Hematopoietic multipotent progenitor cell treated with erythropoietin and hydrocortisone succinate and interleukin-3 and kit ligand, for 17 days (in vitro differentiated cells): ENCODE measurements around the gene CCM2.
A peak's percentile ranks its signal among the peaks of the same experiment; 100 is the strongest.

Experiments used
- DNase-seq: peaks from one replicate; pipeline ENCODE4 v3.0.0-alpha.2; 2015; ENCODE audit warnings: low spot score

CCM2 gene

GRCh38 chr7:45067582-45067981 is 67.6 kb downstream of the CCM2 start:
- no peak for DNase-seq

GRCh38 chr7:45068236-45069023 is 68.4 kb downstream of the CCM2 start:
- peak; percentile 21 for DNase-seq

- DNase-seq = no peak
Measured at GRCh38 chr7:45069444-45070253, 69.6 kb downstream of the CCM2 start.

DNA sequence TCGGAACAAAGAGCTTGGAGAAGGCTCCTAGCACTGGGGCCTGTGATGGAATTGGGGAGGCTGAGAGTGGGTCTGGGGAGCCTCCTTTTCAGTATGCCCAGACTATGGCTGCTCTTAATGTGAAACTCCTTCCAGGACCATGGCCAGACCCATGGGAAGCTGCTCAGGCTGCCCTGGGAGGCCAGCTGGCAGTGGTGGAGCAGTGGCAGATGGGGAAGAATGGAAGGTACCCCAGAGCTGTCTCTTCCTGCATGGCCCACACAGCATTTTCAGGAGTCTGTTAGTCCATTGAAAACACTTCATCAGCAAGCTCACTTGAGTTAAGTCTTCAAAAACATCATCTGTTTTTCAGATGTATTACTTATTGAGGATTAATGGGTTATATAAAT is 70.2 kb downstream of the CCM2 start:
- no peak for DNase-seq

DNA sequence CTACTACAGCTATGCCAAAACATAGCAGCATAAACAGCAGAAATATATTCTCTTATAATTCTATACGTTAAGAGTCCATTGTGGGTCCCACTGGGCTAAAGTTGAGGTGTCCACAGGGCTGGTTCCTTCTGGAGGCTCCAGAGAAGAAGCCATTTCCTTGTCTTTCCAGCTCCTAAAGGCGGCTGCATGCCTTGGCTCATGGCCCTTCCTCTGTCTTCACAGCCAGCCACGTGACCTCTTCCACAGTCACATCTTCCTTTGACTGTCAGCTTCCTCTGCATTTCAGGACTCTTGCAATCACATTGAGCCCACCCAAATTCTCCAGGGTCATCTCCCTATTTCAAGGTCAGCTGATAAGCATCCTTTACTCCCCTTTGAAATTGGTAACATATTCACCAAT is 71.5 kb downstream of the CCM2 start:
- DNase-seq = no peak

GRCh38 chr7:45072131-45073030 is 72.4 kb downstream of the CCM2 start:
- DNase-seq = no peak

GRCh38 chr7:45073031-45073785 is 73.2 kb downstream of the CCM2 start:
- DNase-seq = no peak

- DNase-seq = no peak
Measured at GRCh38 chr7:45073786-45074527, 74.0 kb downstream of the CCM2 start.

- no peak for DNase-seq
Measured at GRCh38 chr7:45074528-45075354, 74.7 kb downstream of the CCM2 start.

- DNase-seq = no peak
Measured at GRCh38 chr7:45075355-45075644, 75.3 kb downstream of the CCM2 start.

GRCh38 chr7:45075871-45076796 is 76.1 kb downstream of the CCM2 start:
- no peak for DNase-seq

DNA sequence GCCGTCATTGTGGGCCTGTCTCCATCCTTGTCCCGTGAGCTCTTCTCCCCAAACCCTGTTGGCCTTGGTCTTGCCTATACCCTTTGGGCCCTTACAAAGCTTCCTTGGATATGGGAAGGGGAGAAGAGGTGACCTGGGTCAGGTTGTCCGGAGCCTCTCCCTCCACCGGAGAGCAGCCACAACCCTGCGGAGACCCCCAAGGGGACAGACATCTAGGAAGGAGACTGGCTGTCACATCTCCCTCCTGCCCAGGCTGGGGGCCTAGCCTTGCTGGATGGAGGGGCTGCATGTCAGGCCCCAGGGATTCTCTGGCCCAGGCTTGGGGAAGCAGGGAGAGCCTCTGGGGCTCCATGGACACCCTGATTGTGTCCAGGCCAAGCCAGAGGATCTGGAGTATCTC is 76.9 kb downstream of the CCM2 start:
- DNase-seq = no peak

DNA sequence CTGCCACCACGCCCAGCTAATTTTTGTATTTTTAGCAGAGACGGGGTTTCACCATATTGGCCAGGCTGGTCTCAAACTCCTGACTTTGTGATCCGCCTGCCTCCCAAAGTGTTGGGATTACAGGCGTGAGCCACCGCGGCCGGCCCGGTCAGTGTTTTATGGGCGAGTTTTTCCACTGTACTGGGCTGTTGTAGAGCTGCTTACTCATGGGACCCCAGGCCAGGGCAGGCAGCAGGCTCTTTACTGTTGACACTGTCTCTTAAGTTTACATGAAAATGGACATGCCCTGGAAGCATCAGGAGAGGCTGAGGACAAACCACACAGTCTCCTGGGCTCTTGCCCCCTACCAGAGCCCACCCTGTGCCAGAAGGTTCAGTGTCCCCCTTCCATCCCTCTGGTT is 77.6 kb downstream of the CCM2 start:
- no peak for DNase-seq

DNA sequence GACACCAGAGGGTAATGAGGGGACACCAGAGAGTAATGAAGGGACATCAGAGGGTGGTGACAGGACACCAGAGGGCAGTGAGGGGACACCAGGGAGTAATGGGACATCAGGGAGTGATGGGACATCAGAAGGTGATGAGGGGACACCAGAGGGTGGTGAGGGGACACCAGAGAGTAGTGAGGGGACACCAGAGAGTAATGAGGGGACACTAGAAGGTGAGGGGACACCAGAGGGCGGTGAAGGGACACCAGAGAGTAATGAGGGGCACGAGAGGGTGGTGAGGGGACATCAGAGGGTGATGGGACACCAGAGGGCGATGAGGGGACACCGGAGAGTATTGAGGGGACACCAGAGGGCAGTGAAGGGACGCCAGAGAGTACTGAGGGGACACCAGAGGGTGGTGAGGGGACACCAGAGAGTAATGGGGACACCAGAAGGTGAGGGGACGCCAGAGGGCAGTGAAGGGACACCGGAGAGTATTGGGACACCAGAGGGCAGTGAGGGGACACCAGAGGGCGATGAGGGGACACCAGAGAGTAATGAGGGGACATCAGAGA is 78.2 kb downstream of the CCM2 start:
- no peak for DNase-seq

DNA sequence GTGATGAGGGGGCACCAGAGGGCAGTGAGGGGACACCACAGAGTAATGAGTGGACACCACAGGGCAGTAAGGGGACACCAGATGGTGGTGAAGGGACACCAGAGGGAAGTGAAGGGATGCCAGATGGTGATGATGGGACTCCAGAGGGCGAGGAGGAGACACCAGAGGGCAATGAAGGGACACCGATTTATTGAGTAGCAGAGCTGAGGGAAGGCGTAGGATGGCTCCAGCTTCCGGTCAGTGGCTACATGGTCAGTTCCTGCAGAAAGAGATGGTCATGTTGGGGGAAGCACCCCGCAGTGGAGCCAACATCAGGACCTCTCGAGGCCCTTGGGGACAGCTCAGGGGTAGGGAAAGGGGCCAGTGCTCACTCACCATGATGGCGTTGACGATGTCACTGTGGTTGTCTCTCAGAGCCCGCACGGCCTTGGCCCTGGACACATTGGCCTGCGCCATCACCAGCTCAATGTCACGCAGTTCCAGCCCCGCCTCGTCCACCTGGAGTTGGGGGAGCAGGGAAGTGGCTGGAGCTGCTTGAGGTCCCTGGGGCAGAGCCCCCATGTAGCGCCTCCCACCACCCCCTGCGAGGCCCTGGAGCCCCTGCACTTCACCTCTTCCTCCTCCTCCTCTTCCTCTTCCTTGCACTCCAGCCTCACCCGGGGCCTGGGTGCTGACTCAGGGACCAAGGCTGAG is 80.4 kb downstream of the CCM2 start:
- DNase-seq = no peak

DNA sequence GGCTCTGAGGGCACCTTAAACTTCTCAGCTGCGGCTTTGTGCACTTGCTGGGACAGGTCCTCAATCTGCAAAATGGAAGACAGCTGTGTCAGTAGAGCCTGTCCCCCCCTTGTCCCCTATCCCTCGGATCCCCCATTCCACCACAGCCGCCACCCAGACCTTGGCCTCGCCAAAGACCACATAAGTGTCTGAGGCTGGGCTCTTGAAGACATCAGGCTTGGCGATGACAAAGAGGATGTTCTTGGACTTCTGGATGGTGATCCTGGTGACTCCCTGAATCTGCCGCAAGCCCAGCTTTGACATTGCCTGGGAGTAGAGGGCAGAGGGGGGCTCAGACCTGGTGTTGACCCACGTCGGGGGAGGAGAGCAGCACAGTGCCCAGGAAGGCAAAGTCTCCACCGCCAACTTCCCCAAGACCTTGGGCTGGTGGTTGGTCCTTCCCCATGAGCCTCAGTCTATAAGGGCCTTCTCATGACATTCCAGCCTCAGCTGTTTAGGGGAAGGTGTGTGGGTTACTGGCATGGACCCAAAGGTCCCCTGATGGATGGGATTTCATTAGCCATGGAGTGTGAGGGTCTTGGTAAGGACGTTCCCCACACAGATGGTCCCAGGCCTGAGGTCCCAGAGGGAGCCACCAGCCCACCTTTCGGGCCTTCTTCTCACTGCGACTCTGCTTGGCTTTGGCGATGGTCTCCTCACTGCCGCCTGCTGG is 81.1 kb downstream of the CCM2 start:
- DNase-seq = no peak

DNA sequence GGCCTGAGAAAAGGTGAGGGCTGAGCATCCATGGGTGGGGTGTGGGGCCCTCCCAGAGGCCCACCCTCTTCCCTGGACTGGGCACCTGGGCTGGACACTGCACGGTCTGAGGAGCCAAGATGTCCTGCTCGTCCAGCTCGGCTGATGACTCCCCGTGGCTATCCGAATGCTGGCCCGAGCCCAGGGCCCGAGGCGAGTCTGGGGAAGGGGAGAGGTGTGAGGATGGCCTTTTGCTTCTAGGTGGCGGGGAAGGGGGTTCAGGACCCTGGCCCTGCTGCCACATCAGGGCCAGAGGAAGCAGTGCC is 81.6 kb downstream of the CCM2 start:
- no peak for DNase-seq
